SK-N-SH (cell line): ENCODE data around the gene MAP4K5. TPM values are rescaled to one million over a fixed set of nuclear protein-coding genes. Genes with fewer than 3 reads are reported as not detected.

Experiments
- CTCF ChIA-PET: fragments of 300-600, 350-600 bp; formaldehyde crosslinking; extraction: SDS; loops from one replicate; lab custom pipeline; 2021; lab: Yijun Ruan, JAX
- POLR2A ChIA-PET: fragments of 350-600 bp; sonication (Branson Sonifier 250); formaldehyde crosslinking; extraction: SDS; loops from one replicate; lab custom pipeline; 2020; ENCODE audit warnings: antibody characterized with exemption, inconsistent platforms; lab: Yijun Ruan, JAX
- DNase-seq: peaks from one replicate; pipeline ENCODE4 v3.0.0; 2012
- H2AFZ ChIP-seq: fragments of 200-600 bp; sonication (generic); 2 replicates; pipeline ENCODE4 v1.8.1; 2016; ENCODE audit warnings: antibody characterized with exemption, mild to moderate bottlenecking, low read depth
- H3F3A ChIP-seq: fragments of 200-600 bp; sonication (generic); replicated peaks from 2 replicates; pipeline ENCODE3; 2016; ENCODE audit warnings: antibody characterized with exemption, mild to moderate bottlenecking; ENCODE audit not compliant: insufficient read depth
- H3K27ac ChIP-seq, 2 experiments: fragments of 200-500 bp in 1 of 2; fragments of 200-600 bp in 1 of 2; sonication (Bioruptor generic) in 1 of 2; sonication (generic), shearing (Covaris generic) in 1 of 2; 2 replicates each; pipeline versions ENCODE4 v1.5.1 to v1.6.1; 2014 to 2016; ENCODE audit warnings: low read depth in 2 of 2, inconsistent platforms in 1 of 2, low read length in 1 of 2, mild to moderate bottlenecking in 1 of 2, mixed read lengths in 1 of 2
- H3K27me3 ChIP-seq: fragments of 200-600 bp; sonication (generic), shearing (Covaris generic); 2 replicates; pipeline ENCODE4 v1.6.1; 2016; ENCODE audit warnings: mixed run types; ENCODE audit not compliant: insufficient read depth
- H3K36me3 ChIP-seq, 2 experiments: fragments of 200-500 bp in 1 of 2; fragments of 200-600 bp in 1 of 2; sonication (Bioruptor generic) in 1 of 2; sonication (generic) in 1 of 2; replicated peaks in 1 of 2; 2 replicates each; pipeline versions ENCODE3 to v1.5.1; 2014 to 2016; ENCODE audit warnings: low read length in 1 of 2, mild to moderate bottlenecking in 1 of 2; ENCODE audit not compliant: insufficient read depth in 2 of 2, control insufficient read depth in 1 of 2
- H3K4me1 ChIP-seq, 2 experiments: fragments of 200-500 bp in 1 of 2; fragments of 200-600 bp in 1 of 2; sonication (Bioruptor generic) in 1 of 2; sonication (generic), shearing (Covaris generic) in 1 of 2; 2 replicates each; pipeline versions ENCODE4 v1.5.1 to v1.6.1; 2014 to 2016; ENCODE audit warnings: low read depth in 1 of 2, low read length in 1 of 2, mixed run types in 1 of 2; ENCODE audit not compliant: insufficient read depth in 2 of 2, control insufficient read depth in 1 of 2
- H3K4me2 ChIP-seq: fragments of 200-600 bp; sonication (generic), shearing (Covaris generic); 2 replicates; pipeline ENCODE4 v1.6.1; 2017; ENCODE audit warnings: mixed run types
- H3K4me3 ChIP-seq, 2 experiments: fragments of 200-500 bp in 1 of 2; fragments of 200-600 bp in 1 of 2; sonication (Bioruptor generic) in 1 of 2; sonication (generic), shearing (Covaris generic) in 1 of 2; 2 replicates each; pipeline versions ENCODE4 v1.5.1 to v1.8.1; 2014 to 2016; ENCODE audit warnings: low read depth in 2 of 2, inconsistent platforms in 1 of 2, low read length in 1 of 2, mild to moderate bottlenecking in 1 of 2, mixed read lengths in 1 of 2, moderate library complexity in 1 of 2
- H3K79me2 ChIP-seq: fragments of 200-600 bp; sonication (generic); 2 replicates; pipeline ENCODE4 v1.8.1; 2017; ENCODE audit warnings: mild to moderate bottlenecking; ENCODE audit not compliant: insufficient read depth
- H3K9ac ChIP-seq: fragments of 200-600 bp; sonication (generic); 2 replicates; pipeline ENCODE4 v1.6.1; 2017; ENCODE audit warnings: mixed run types
- H3K9me2 ChIP-seq: fragments of 200-600 bp; sonication (generic); 2 replicates; pipeline ENCODE4 v1.6.1; 2017; ENCODE audit warnings: mixed run types
- H3K9me3 ChIP-seq: fragments of 200-600 bp; sonication (generic); 2 replicates; pipeline ENCODE4 v1.6.1; 2017; ENCODE audit warnings: mixed run types, mild to moderate bottlenecking, moderate library complexity
- H4K20me1 ChIP-seq: fragments of 200-600 bp; sonication (generic); 2 replicates; pipeline ENCODE4 v1.6.1; 2017; ENCODE audit warnings: mild to moderate bottlenecking, mixed run types; ENCODE audit not compliant: insufficient read depth
- CHD2 ChIP-seq: fragments of 150-350 bp; IDR thresholded peaks from 2 replicates; pipeline ENCODE4 v1.6.1; 2018; ENCODE audit warnings: low read length; ENCODE audit not compliant: partially characterized antibody
- ELF1 ChIP-seq: IDR thresholded peaks from 2 replicates; pipeline ENCODE4 v1.4.0; 2012
- EP300 ChIP-seq, 2 experiments: IDR thresholded peaks; 2 replicates each; pipeline versions ENCODE4 v1.4.0 to v1.6.1; 2012; ENCODE audit warnings: borderline replicate concordance in 1 of 2, low read depth in 1 of 2, low read length in 1 of 2
- FOXJ3 ChIP-seq: sonication (generic); formaldehyde crosslinking; IDR thresholded peaks from 2 replicates; pipeline ENCODE4 v1.5.1; 2020; ENCODE audit warnings: mild to moderate bottlenecking, missing genetic modification reagents
- FOXM1 ChIP-seq: IDR thresholded peaks from 2 replicates; pipeline ENCODE4 v1.4.0; 2012; ENCODE audit warnings: low read depth, mild to moderate bottlenecking
- GABPA ChIP-seq: IDR thresholded peaks from 2 replicates; pipeline ENCODE4 v1.4.0; 2012; ENCODE audit warnings: low read depth, mild to moderate bottlenecking
- GATA2 ChIP-seq: sonication (generic); formaldehyde crosslinking; IDR thresholded peaks from 2 replicates; pipeline ENCODE4 v1.5.0; 2020; ENCODE audit warnings: mild to moderate bottlenecking, missing genetic modification reagents
- JUND ChIP-seq: IDR thresholded peaks from 2 replicates; pipeline ENCODE4 v1.4.0; 2012
- MEF2A ChIP-seq: IDR thresholded peaks from 2 replicates; pipeline ENCODE4 v1.4.0; 2012; ENCODE audit warnings: low read depth, borderline replicate concordance
- NFIC ChIP-seq: IDR thresholded peaks from 2 replicates; pipeline ENCODE4 v1.4.0; 2012; ENCODE audit warnings: borderline replicate concordance
- POLR2AphosphoS5 ChIP-seq: IDR thresholded peaks from 2 replicates; pipeline ENCODE4 v1.6.1; 2012; ENCODE audit warnings: low read depth, low read length
- RCOR1 ChIP-seq: fragments of 150-350 bp; IDR thresholded peaks from 2 replicates; pipeline ENCODE4 v1.6.1; 2017; ENCODE audit warnings: antibody characterized with exemption, low read length
- RFX5 ChIP-seq: IDR thresholded peaks from 2 replicates; pipeline ENCODE4 v1.6.1; 2012; ENCODE audit warnings: mild to moderate bottlenecking, improper control_type of control experiment, low read length
- RXRA ChIP-seq: IDR thresholded peaks from 2 replicates; pipeline ENCODE4 v1.4.0; 2012; ENCODE audit warnings: low read depth, mild to moderate bottlenecking, borderline replicate concordance
- SMC3 ChIP-seq: IDR thresholded peaks from 2 replicates; pipeline ENCODE4 v1.6.1; 2012; ENCODE audit warnings: low read depth, low read length, improper control_type of control experiment
- TAF1 ChIP-seq: IDR thresholded peaks from 2 replicates; pipeline ENCODE4 v1.6.1; 2012; ENCODE audit warnings: low read depth, mild to moderate bottlenecking, low read length, moderate library complexity, borderline replicate concordance
- TCF12 ChIP-seq: IDR thresholded peaks from 2 replicates; pipeline ENCODE4 v1.4.0; 2012
- YY1 ChIP-seq: IDR thresholded peaks from 2 replicates; pipeline ENCODE4 v1.4.0; 2012; ENCODE audit warnings: low read depth, mild to moderate bottlenecking
- WGBS: methylation state at CpG from one replicate; pipeline ENCODE4 v1.1.6; 2017; ENCODE audit warnings: low lambda C conversion rate; 5-methylcytosine and 5-hydroxymethylcytosine counted together
- polyA plus RNA-seq, 3 experiments: library from polyadenylated mRNA; depleted of rRNA; stranded (reverse); fragments of >200 nt; gene quantifications; 2 replicates each; pipeline ENCODE4 v1.2.3, GENCODE V29; 2012
- TF ChIP-seq, protein P1 (sequence below): IDR thresholded peaks from 2 replicates; pipeline ENCODE4 v1.4.0; 2012; ENCODE audit warnings: low read depth, borderline replicate concordance
- TF ChIP-seq, protein P2 (sequence below): IDR thresholded peaks from 2 replicates; pipeline ENCODE4 v1.6.1; 2012; ENCODE audit warnings: mild to moderate bottlenecking, low read depth, low read length, moderate library complexity
- TF ChIP-seq, protein P3 (sequence below): IDR thresholded peaks from 2 replicates; pipeline ENCODE4; 2012
- TF ChIP-seq, protein P4 (sequence below): IDR thresholded peaks from 2 replicates; pipeline ENCODE4 v1.4.0; 2012; ENCODE audit warnings: low read depth
- TF ChIP-seq, protein P5 (sequence below): fragments of 200-600 bp; sonication (generic); IDR thresholded peaks from 2 replicates; pipeline ENCODE4 v1.6.1; 2017; ENCODE audit warnings: antibody characterized with exemption, mild to moderate bottlenecking, moderate library complexity

Gene MAP4K5
- polyA plus RNA-seq, 1 of the 3 experiments (the other 2 are of a cell fraction): 31.8 TPM

DNA sequence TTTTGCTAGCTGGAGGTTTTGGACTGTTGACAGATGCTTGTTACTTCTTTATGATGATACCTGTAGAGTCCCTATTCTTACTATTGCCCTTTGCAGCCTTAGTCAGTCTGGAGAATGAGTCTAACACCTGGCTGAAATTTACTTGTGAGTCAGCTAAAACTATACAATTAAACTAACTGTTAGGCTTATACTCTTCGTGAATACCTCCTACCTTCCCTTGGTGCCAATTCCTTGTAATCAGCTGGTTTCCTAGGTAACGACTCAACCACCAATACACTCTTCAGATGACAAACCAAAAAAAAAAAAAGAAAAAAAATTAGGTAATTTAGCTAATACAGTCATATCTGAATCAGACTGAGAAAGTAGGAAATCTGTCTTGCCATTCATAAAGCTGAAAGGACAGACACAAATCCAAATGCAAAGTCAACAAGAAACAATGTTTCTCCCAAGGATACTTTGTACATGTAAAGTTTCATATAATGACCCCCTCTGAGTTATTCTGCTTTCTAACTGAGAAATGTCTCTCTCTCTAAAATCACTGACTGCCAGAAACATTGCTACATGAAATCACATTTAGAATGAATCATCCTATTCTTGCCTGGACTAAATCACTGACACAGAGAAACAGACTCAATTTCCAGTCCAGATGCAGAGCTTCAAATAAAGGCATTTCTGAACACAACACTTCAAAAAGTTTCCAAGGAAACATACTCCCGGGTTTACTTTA lies 79.2 kb downstream of the MAP4K5 start (continued):
- TF ChIP-seq CHD2: no peak
- TF ChIP-seq FOXJ3 (CRISPR knock-in tag): no peak
- peak; percentile 64; the same call in 1 of the 2 replicates for TF ChIP-seq JUND
- no peak for TF ChIP-seq MEF2A
- TF ChIP-seq NFIC: peak; percentile 44; the same call in 1 of the 2 replicates
- TF ChIP-seq, protein P1, sequence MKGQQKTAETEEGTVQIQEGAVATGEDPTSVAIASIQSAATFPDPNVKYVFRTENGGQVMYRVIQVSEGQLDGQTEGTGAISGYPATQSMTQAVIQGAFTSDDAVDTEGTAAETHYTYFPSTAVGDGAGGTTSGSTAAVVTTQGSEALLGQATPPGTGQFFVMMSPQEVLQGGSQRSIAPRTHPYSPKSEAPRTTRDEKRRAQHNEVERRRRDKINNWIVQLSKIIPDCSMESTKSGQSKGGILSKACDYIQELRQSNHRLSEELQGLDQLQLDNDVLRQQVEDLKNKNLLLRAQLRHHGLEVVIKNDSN: no peak
- TF ChIP-seq YY1: no peak
- peak; percentile 12 to 48; a peak in 3 of 4 replicates for TF ChIP-seq EP300 (IDR thresholded peaks at IDR 0.05; ENCODE audit: borderline replicate concordance in 1 of 2, low read depth in 1 of 2, low read length in 1 of 2)
- TF ChIP-seq FOXM1: no peak
- TF ChIP-seq RFX5: no peak
- TF ChIP-seq TCF12: peak; percentile 92
- no peak for TF ChIP-seq GATA2
- TF ChIP-seq POLR2AphosphoS5: no peak
- TF ChIP-seq, all 33 proteins: peak for 6

DNA sequence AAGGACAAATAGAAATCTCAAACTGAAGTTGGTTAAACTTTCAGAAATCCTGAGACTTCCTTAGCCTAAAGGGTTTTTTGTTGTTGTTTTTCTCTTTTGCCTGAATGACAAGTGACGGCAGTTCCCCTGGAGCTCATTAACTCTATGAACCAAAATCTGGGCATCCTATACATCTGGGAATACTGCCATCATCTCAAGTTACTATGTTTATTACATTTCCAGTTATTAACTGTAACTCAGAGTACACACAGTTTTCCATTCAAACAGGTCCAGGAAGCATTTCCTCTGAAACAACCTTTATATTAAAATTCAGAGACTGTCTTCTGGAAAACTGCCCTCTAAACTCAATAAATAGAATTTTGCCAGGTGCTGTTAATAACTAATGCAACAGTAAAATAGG lies 80.1 kb downstream of the MAP4K5 start:
- peaks cover 0 to 15% of the 10 kb centered on the region in 2 experiments; a peak in 3 of 4 replicates for H3K4me1 ChIP-seq
- no peak overlapping the region for H3K4me3 ChIP-seq
- H3K4me2 ChIP-seq: peak overlapping the region; percentile 19; the same call in 1 of the 2 replicates
- no peak overlapping the region for H2AFZ ChIP-seq
- ChIA-PET CTCF (interaction anchor here (1.3 kb wide), 1 partner anchor 131 kb away, joined by 3 read pairs; no protein-coding TSS in a partner anchor), POLR2A (no interaction called here)
- peaks cover 12% of the 10 kb centered on the region for H4K20me1 ChIP-seq
- no peaks in the 10 kb centered on the region for H3K9me2 ChIP-seq
- no peaks in the 10 kb centered on the region for H3K9me3 ChIP-seq
- no peaks in the 10 kb centered on the region for H3K27me3 ChIP-seq
- WGBS: 55% methylated on average over 1 of the region's 1 CpG
- peaks cover 67 to 87% of the 10 kb centered on the region in 2 experiments for H3K36me3 ChIP-seq
- H3K9ac ChIP-seq: peak overlapping the region; percentile 20; the same call in 1 of the 2 replicates
- peaks cover 31% of the 10 kb centered on the region; the same call in 1 of the 2 replicates for H3K79me2 ChIP-seq
- peak overlapping the region; percentile 65 to 92; a peak in 3 of 4 replicates for H3K27ac ChIP-seq
- DNase-seq: no peak
- H3F3A ChIP-seq: peaks cover 54% of the 10 kb centered on the region
- TF ChIP-seq FOXJ3 (CRISPR knock-in tag) (no peak), EP300 (IDR thresholded peaks at IDR 0.05; ENCODE audit: borderline replicate concordance in 1 of 2, low read depth in 1 of 2, low read length in 1 of 2) (no peak), RXRA (no peak), NFIC (no peak), RCOR1 (no peak), GATA2 (no peak), FOXM1 (no peak), SMC3 (no peak), RFX5 (no peak), GABPA (no peak), TAF1 (no peak), ELF1 (no peak)
- TF ChIP-seq, protein P2, sequence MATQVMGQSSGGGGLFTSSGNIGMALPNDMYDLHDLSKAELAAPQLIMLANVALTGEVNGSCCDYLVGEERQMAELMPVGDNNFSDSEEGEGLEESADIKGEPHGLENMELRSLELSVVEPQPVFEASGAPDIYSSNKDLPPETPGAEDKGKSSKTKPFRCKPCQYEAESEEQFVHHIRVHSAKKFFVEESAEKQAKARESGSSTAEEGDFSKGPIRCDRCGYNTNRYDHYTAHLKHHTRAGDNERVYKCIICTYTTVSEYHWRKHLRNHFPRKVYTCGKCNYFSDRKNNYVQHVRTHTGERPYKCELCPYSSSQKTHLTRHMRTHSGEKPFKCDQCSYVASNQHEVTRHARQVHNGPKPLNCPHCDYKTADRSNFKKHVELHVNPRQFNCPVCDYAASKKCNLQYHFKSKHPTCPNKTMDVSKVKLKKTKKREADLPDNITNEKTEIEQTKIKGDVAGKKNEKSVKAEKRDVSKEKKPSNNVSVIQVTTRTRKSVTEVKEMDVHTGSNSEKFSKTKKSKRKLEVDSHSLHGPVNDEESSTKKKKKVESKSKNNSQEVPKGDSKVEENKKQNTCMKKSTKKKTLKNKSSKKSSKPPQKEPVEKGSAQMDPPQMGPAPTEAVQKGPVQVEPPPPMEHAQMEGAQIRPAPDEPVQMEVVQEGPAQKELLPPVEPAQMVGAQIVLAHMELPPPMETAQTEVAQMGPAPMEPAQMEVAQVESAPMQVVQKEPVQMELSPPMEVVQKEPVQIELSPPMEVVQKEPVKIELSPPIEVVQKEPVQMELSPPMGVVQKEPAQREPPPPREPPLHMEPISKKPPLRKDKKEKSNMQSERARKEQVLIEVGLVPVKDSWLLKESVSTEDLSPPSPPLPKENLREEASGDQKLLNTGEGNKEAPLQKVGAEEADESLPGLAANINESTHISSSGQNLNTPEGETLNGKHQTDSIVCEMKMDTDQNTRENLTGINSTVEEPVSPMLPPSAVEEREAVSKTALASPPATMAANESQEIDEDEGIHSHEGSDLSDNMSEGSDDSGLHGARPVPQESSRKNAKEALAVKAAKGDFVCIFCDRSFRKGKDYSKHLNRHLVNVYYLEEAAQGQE: no peak
- TF ChIP-seq, protein P3, sequence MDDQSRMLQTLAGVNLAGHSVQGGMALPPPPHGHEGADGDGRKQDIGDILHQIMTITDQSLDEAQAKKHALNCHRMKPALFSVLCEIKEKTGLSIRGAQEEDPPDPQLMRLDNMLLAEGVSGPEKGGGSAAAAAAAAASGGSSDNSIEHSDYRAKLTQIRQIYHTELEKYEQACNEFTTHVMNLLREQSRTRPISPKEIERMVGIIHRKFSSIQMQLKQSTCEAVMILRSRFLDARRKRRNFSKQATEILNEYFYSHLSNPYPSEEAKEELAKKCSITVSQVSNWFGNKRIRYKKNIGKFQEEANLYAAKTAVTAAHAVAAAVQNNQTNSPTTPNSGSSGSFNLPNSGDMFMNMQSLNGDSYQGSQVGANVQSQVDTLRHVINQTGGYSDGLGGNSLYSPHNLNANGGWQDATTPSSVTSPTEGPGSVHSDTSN: no peak
- TF ChIP-seq, protein P4, sequence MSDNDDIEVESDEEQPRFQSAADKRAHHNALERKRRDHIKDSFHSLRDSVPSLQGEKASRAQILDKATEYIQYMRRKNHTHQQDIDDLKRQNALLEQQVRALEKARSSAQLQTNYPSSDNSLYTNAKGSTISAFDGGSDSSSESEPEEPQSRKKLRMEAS: no peak
- TF ChIP-seq, protein P5, sequence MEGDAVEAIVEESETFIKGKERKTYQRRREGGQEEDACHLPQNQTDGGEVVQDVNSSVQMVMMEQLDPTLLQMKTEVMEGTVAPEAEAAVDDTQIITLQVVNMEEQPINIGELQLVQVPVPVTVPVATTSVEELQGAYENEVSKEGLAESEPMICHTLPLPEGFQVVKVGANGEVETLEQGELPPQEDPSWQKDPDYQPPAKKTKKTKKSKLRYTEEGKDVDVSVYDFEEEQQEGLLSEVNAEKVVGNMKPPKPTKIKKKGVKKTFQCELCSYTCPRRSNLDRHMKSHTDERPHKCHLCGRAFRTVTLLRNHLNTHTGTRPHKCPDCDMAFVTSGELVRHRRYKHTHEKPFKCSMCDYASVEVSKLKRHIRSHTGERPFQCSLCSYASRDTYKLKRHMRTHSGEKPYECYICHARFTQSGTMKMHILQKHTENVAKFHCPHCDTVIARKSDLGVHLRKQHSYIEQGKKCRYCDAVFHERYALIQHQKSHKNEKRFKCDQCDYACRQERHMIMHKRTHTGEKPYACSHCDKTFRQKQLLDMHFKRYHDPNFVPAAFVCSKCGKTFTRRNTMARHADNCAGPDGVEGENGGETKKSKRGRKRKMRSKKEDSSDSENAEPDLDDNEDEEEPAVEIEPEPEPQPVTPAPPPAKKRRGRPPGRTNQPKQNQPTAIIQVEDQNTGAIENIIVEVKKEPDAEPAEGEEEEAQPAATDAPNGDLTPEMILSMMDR: no peak
